ENCODE results near the gene CHST2.
A peak's percentile ranks its signal among the peaks of the same experiment; 100 is the strongest.

Gene CHST2

GRCh38 chr3:143099210-143099609, 20.4 kb upstream of the CHST2 start:
- no peak for DNase-seq

GRCh38 chr3:143099690-143100089, 19.9 kb upstream of the CHST2 start:
- no peak for DNase-seq

GRCh38 chr3:143100451-143100850, 19.1 kb upstream of the CHST2 start:
- no peak for DNase-seq

- DNase-seq = no peak
Observed at GRCh38 chr3:143101792-143102381, 17.7 kb upstream of the CHST2 start.

- DNase-seq = no peak
Observed at GRCh38 chr3:143103652-143104051, 15.9 kb upstream of the CHST2 start.

- DNase-seq = no peak
Observed at GRCh38 chr3:143105170-143105569, 14.4 kb upstream of the CHST2 start.

- DNase-seq = no peak
Observed at GRCh38 chr3:143109861-143110260, 9.7 kb upstream of the CHST2 start.

GRCh38 chr3:143110371-143110770, 9.2 kb upstream of the CHST2 start:
- no peak for DNase-seq

- DNase-seq = no peak
Observed at GRCh38 chr3:143118630-143119008, 952 bp upstream of the CHST2 start.

- peak; percentile 10 for DNase-seq
Observed at GRCh38 chr3:143119974-143120715, 574 bp downstream of the CHST2 start.

- peak; percentile 25 for DNase-seq
Observed at GRCh38 chr3:143120716-143121240, 1.2 kb downstream of the CHST2 start.

GRCh38 chr3:143121241-143122088, 1.9 kb downstream of the CHST2 start:
- DNase-seq = peak; percentile 33

- no peak for DNase-seq
Observed at GRCh38 chr3:143122089-143122430, 2.5 kb downstream of the CHST2 start.

- no peak for DNase-seq
Observed at GRCh38 chr3:143122608-143123352, 3.2 kb downstream of the CHST2 start.

- DNase-seq = no peak
Observed at GRCh38 chr3:143123353-143123984, 3.9 kb downstream of the CHST2 start.

- DNase-seq = no peak
Observed at GRCh38 chr3:143124601-143125520, 5.3 kb downstream of the CHST2 start.

- DNase-seq = no peak
Observed at GRCh38 chr3:143127801-143128200, 8.2 kb downstream of the CHST2 start.

GRCh38 chr3:143128227-143128955, 8.8 kb downstream of the CHST2 start:
- DNase-seq = no peak

GRCh38 chr3:143132246-143132980, 12.8 kb downstream of the CHST2 start:
- no peak for DNase-seq

GRCh38 chr3:143134471-143134870, 14.9 kb downstream of the CHST2 start:
- DNase-seq = no peak

All from central memory CD4-positive, alpha-beta T cell (primary cell).